ENCODE results near the gene IMP3.

The IMP3 gene

GRCh38 chr15:75620841-75621391, 19.1 kb downstream of the IMP3 start:
- DNase-seq, result peak; percentile 53 to 56

- peak; percentile 35 to 43 for DNase-seq
These were observed 19.8 kb downstream of the IMP3 start for GRCh38 chr15:75620058-75620820.

- no peak for DNase-seq
These were observed 23.3 kb downstream of the IMP3 start for GRCh38 chr15:75616766-75617165.

GRCh38 chr15:75606711-75607699, 33.0 kb downstream of the IMP3 start:
- DNase-seq, result no peak

DNA sequence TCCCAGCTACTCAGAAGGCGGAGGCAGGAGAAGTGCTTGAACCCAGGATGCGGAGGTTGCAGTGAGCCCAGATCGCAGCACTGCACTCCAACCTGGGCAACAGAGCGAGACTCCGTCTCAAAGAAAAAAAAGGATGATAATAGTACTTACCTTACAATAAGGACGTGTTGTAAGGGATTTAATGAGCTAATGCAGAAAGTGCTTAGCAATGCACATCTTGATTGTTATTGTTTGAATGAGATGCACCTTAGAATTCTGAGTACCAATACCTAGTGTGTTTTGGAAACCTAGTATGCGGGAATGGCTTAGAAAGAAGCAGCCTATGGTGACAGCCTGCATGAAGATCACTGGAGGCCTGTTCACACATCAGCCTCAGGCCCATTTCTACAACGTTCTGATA, 34.0 kb downstream of the IMP3 start:
- no peak for DNase-seq

- DNase-seq, result no peak
These were observed 40.6 kb downstream of the IMP3 start for GRCh38 chr15:75599401-75599800.

DNA sequence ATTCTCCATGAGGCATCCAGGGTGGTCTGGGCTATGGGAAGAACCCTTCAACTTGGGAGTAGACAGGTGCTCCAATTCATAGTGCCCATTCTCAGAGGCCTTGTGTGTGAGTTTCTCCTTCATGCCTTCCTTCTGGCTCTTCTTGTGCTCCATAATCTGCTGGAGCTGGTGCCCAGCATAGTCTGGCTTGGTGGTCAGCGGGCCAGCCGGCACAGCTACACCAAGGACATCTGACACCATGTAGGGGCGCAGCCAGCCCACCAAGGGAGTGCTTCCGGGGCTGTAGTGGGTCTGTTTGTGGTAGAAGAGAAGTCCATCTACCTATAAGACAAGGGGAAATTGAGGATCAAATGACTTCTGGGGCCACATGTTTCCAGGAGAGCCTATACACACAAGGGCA, 41.7 kb downstream of the IMP3 start:
- DNase-seq, result no peak

- DNase-seq, result peak; percentile 41 to 58
These were observed 42.2 kb downstream of the IMP3 start for GRCh38 chr15:75597667-75598341.

GRCh38 chr15:75596703-75597345, 43.2 kb downstream of the IMP3 start:
- no peak for DNase-seq

- DNase-seq, result no peak
These were observed 45.7 kb downstream of the IMP3 start for GRCh38 chr15:75594276-75594675.

- DNase-seq, result no peak
These were observed 48.2 kb downstream of the IMP3 start for GRCh38 chr15:75591655-75592364.

GRCh38 chr15:75590239-75590638, 49.8 kb downstream of the IMP3 start:
- DNase-seq, result no peak

Measured in inflammatory macrophage (primary cell).